Colon (tissue), 2 donors: ENCODE data around the gene CLDN18.

ENCODE experiments used
- FAIRE-seq: peaks from 2 replicates; lab custom pipeline; 2012; peaks lifted over from hg19 to GRCh38; lab: Jason Lieb, UNC
- donor health status: control.
- donor health status: control.

Gene CLDN18

GRCh38 chr3:138063416-138063815 is 53.5 kb downstream of the CLDN18 start:
- FAIRE-seq: no peak

- FAIRE-seq: no peak
Observed at GRCh38 chr3:138065949-138066348, 56.0 kb downstream of the CLDN18 start.

GRCh38 chr3:138066383-138066782 is 56.4 kb downstream of the CLDN18 start:
- no peak for FAIRE-seq

- no peak for FAIRE-seq
Observed at GRCh38 chr3:138066972-138067371, 57.0 kb downstream of the CLDN18 start.

- FAIRE-seq: no peak
Observed at GRCh38 chr3:138068046-138068445, 58.1 kb downstream of the CLDN18 start.

- FAIRE-seq: no peak
Observed at GRCh38 chr3:138068579-138069174, 58.7 kb downstream of the CLDN18 start.

GRCh38 chr3:138070006-138070405 is 60.0 kb downstream of the CLDN18 start:
- no peak for FAIRE-seq

- no peak for FAIRE-seq
Observed at GRCh38 chr3:138072796-138073195, 62.8 kb downstream of the CLDN18 start.

- FAIRE-seq: no peak
Observed at GRCh38 chr3:138078096-138078495, 68.1 kb downstream of the CLDN18 start.

GRCh38 chr3:138078901-138079344 is 69.0 kb downstream of the CLDN18 start:
- no peak for FAIRE-seq

GRCh38 chr3:138079901-138080300 is 69.9 kb downstream of the CLDN18 start:
- FAIRE-seq: no peak

- FAIRE-seq: no peak
Observed at GRCh38 chr3:138081371-138082084, 71.6 kb downstream of the CLDN18 start.

GRCh38 chr3:138082085-138082991 is 72.4 kb downstream of the CLDN18 start:
- FAIRE-seq: no peak

GRCh38 chr3:138082992-138083386 is 73.0 kb downstream of the CLDN18 start:
- FAIRE-seq: no peak
